Mesothelial cell of epicardium (in vitro differentiated cells): ENCODE results near the gene PAEP. TPM values are rescaled to one million over a fixed set of nuclear protein-coding genes. Genes with fewer than 3 reads are reported as not detected.
A peak's percentile ranks its signal among the peaks of the same experiment; 100 is the strongest.

ENCODE experiments used
- DNase-seq, 2 experiments: peaks; one replicate each; pipeline ENCODE4 v3.0.0; 2021; ENCODE audit warnings: low spot score in 2 of 2; ENCODE audit not compliant: unreplicated experiment in 2 of 2
- H3K27ac Mint-ChIP-seq: 2 replicates; pipeline ENCODE4 v1.8.0; 2021; ENCODE audit warnings: mixed read lengths
- H3K27me3 Mint-ChIP-seq: 2 replicates; pipeline ENCODE4 v1.8.0; 2021; ENCODE audit warnings: low read depth, mixed read lengths
- H3K36me3 Mint-ChIP-seq: 2 replicates; pipeline ENCODE4 v1.8.0; 2021; ENCODE audit warnings: mixed read lengths
- H3K4me1 Mint-ChIP-seq: 2 replicates; pipeline ENCODE4 v1.8.0; 2021; ENCODE audit warnings: mixed read lengths
- H3K4me3 Mint-ChIP-seq: 2 replicates; pipeline ENCODE4 v1.8.0; 2021; ENCODE audit warnings: mild to moderate bottlenecking, moderate library complexity, mixed read lengths
- H3K9me3 Mint-ChIP-seq: 2 replicates; pipeline ENCODE4 v1.8.0; 2021; ENCODE audit warnings: mixed read lengths
- total RNA-seq: library from RNA; stranded (reverse); gene quantifications from 3 replicates; pipeline ENCODE4 v1.2.1, GENCODE V29; 2021
- TF ChIP-seq, protein P1 (sequence below): fragments of 200-600 bp; sonication (generic); IDR thresholded peaks from one replicate; pipeline ENCODE4 v1.5.0; 2021; ENCODE audit warnings: antibody characterized with exemption; ENCODE audit not compliant: unreplicated experiment

The PAEP gene
- total RNA-seq, 1 donor from 2014 or later: not detected

DNA sequence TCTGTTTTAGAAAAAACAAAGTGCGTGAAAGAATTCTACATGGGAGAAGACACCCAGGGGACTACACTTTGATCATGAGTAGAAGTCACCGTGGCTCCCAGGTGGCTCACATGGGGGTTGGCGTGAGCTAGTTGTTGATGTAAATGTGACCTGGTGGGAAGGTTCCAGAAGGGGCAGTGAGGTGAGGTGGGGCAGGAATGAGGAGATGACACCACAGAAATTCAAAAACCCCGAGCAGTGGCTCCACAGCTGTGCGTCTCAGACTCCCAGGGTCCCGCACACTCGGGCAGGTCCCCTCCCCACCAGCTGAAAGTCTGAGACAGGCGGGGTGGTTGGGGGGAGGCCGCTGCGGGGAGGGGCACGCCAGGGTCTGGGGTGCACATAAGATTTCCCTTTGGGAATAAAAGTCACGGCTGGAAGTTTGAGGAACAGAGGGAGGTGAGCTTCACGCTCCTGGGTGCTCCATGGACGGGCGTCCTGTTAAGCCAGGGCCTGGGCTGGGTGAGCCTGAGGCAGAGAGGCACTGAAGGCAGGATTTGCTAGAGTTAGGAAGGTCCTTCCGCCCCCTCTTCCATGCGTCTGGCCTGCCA is 47.9 kb downstream of the PAEP start:
- TF ChIP-seq, protein P1, sequence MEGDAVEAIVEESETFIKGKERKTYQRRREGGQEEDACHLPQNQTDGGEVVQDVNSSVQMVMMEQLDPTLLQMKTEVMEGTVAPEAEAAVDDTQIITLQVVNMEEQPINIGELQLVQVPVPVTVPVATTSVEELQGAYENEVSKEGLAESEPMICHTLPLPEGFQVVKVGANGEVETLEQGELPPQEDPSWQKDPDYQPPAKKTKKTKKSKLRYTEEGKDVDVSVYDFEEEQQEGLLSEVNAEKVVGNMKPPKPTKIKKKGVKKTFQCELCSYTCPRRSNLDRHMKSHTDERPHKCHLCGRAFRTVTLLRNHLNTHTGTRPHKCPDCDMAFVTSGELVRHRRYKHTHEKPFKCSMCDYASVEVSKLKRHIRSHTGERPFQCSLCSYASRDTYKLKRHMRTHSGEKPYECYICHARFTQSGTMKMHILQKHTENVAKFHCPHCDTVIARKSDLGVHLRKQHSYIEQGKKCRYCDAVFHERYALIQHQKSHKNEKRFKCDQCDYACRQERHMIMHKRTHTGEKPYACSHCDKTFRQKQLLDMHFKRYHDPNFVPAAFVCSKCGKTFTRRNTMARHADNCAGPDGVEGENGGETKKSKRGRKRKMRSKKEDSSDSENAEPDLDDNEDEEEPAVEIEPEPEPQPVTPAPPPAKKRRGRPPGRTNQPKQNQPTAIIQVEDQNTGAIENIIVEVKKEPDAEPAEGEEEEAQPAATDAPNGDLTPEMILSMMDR: no peak
- peak in 1 of 2 experiments; percentile 18 for DNase-seq
- H3K9me3 Mint-ChIP-seq: no peaks in the 10 kb centered on the region
- H3K4me1 Mint-ChIP-seq: no peaks in the 10 kb centered on the region
- no peak overlapping the region for H3K27ac Mint-ChIP-seq
- H3K4me3 Mint-ChIP-seq: no peak overlapping the region
- H3K27me3 Mint-ChIP-seq: peaks cover 1% of the 10 kb centered on the region
- H3K36me3 Mint-ChIP-seq: no peaks in the 10 kb centered on the region

DNA sequence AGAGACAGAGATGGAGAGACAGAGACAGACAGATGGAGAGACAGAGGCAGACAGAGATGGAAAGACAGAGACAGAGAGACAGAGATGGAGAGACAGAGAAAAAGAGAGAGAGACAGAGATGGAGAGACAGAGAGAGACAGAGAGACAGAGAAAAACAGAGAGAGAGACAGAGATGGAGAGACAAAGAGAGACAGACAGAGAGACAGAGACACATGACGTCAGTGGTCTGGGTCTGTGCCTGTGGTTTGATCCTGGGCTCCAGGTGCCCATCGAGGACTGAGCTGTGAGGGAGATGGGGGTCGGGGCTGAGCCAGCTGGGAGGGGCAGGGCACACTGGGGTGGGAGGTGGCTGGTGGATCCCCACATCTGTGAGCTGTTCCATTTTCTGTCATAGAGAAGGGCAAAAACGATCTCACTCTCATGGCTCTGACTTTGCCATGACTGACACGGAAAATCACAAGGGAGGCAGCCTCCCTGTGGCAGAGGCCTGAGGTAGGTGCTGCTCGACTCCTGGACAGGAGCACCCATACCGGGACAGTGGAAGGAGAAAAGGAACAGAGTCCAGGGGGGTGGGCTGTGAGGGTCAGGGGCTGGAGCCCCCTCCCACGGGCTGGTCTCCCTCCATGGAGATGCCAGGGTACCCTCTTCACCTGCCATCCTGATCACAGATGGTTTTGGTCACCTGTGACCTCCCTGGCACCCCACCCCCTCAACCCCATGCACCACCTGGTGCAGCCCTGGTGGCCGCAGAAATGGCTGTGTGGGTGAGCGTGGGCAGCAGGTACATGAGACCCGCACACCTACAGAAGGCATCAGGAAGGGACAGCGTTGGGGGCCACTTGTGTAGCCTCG is 49.0 kb downstream of the PAEP start:
- TF ChIP-seq, protein P1: no peak
- DNase-seq: no peak
- Mint-ChIP-seq H3K36me3 (no peaks in the 10 kb centered on the region), H3K27me3 (peaks cover 1% of the 10 kb centered on the region), H3K4me3 (no peak overlapping the region), H3K9me3 (no peaks in the 10 kb centered on the region), H3K4me1 (no peaks in the 10 kb centered on the region), H3K27ac (no peak overlapping the region)

DNA sequence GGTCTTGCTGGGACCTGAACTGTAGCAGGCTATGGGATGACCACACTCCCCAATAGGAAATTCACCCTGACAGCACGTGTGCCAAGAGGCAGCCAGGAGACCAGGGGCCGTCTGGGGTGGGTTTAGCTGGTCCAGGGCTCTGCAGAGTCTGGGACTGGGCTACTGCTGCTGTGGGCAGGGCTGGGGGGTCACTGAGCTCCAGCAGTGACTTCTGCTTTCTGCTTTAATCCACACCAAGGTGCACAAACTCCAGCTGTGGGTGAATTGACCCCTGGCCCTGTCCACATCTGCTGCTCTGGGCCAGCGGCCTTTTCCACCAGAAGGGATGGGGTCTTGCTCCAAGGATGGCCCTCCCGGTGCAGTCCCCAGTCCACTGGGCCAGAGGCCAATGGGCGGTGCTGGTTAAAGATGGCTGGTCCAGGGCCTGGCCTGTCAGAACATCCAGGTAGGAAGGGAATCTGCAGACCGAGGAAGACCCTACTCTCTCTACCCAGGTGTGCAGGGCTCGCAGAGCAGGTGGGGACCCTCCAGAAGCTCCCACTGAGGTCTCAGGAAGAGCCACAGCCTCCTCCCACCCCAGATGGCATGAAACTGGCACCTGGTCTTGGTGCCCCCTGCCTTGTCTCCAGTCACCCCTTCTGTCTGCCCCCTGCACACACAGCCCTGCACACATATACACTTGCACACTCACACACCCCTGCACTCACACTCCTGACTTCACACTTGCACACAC is 49.8 kb downstream of the PAEP start:
- no peak overlapping the region for H3K4me3 Mint-ChIP-seq
- TF ChIP-seq, protein P1: no peak

DNA sequence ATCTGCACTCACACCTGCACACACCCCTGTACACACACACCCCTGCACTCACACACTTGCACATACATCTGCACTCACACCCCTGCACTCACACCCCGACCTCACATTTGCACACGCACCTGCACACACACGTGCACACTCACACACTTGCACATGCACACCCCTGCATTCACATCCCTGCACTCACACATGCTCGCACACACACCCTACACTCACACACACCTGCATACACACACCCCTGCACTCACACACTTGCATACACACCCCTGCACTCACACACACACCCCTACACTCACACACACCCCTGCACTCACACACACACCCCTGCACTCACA is 50.3 kb downstream of the PAEP start:
- TF ChIP-seq, protein P1: no peak
- Mint-ChIP-seq H3K36me3 (no peaks in the 10 kb centered on the region), H3K27me3 (peaks cover 5% of the 10 kb centered on the region), H3K9me3 (no peaks in the 10 kb centered on the region), H3K4me3 (no peak overlapping the region), H3K4me1 (no peaks in the 10 kb centered on the region), H3K27ac (no peak overlapping the region)
- DNase-seq: no peak

More for the DNA sequence above, 49.8 kb downstream of the PAEP start:
- Mint-ChIP-seq H3K4me1 (no peaks in the 10 kb centered on the region), H3K36me3 (no peaks in the 10 kb centered on the region), H3K27ac (no peak overlapping the region), H3K9me3 (no peaks in the 10 kb centered on the region), H3K27me3 (peaks cover 5% of the 10 kb centered on the region)
- no peak for DNase-seq

DNA sequence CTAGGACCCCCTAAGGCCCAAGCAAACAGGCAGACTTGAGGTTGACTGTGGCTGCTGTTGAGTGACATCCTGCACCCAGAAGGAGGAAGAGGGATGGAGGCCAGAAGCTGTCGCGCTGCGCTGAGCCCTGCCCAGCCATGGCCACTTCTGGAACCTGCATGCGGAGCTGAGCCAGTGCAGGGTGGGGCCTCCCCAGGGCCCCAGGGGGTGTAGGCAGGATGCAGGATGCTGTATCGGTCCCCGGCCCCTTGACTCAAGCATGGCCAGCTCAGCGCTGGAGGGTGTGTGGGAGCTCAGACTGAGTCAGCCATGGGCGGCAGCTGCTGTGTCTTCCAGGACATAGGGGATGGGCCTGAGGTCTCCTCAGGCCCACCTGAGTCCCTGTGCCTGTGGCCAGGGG is 50.9 kb downstream of the PAEP start:
- H3K36me3 Mint-ChIP-seq: no peaks in the 10 kb centered on the region
- DNase-seq: no peak
- no peaks in the 10 kb centered on the region for H3K9me3 Mint-ChIP-seq
- H3K4me1 Mint-ChIP-seq: no peaks in the 10 kb centered on the region
- H3K27me3 Mint-ChIP-seq: peaks cover 5% of the 10 kb centered on the region
- H3K4me3 Mint-ChIP-seq: no peak overlapping the region
- TF ChIP-seq, protein P1: no peak
- H3K27ac Mint-ChIP-seq: no peak overlapping the region
